GM10847 (cell line): ENCODE results near the gene GIMAP8.

Experiments used
- POLR2A ChIP-seq: IDR thresholded peaks from 2 replicates; pipeline ENCODE4 v1.6.1; 2011; ENCODE audit not compliant: insufficient read length; ENCODE audit errors: extremely low read depth

The GIMAP8 gene

DNA sequence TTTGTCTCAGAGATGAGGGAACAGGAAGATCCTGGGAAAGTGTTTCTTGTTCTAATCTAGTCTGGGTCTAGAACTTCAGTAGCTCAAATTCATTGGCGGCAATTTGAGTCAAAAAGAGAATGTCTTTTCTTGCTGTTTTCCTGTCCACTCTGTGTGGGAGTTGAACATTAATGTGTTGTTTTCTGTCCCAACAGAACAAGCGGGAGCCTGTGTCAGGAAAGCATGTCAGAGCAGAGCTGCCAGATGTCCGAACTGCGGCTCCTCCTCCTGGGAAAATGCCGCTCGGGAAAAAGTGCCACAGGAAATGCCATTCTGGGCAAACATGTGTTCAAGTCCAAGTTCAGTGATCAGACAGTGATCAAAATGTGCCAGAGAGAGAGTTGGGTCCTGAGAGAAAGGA lies 16.0 kb downstream of the GIMAP8 start:
- no peak for TF ChIP-seq POLR2A

DNA sequence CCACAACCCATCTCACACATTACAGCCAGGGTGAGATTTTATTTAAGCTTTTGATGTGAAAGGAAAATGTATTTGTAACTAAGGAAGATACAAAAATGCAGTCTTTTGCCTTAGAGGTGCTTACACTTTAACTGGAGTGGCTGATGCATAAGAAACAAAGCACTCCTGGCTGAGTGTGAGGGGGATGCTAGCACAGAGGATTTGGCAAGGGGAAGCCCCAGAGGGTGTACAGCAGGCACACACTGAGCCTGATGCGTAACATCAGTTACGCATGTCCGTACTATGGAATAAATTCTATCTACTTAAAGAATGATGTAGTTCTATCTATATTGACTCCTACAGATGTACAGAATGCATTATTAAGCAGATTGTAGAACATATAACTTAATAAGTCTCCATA lies 17.8 kb downstream of the GIMAP8 start:
- no peak for TF ChIP-seq POLR2A

DNA sequence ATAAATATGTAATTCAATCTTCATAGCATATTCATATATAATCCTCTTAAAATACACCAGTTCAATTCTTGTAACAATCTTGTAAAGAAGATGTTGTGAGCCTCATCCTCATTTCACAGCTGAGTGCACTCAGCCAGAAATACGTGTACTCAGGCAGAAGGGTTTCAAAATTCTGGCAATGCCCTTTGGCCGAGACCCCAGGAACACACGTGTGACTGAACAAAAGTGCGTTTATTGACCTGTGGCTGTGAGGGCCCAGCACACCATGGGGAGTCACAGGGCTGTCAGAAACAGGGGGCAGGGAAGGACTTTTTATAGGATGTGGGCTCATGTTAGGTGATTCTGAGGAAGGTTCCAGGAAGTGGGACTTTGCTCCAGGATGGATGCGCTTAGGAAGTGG lies 21.5 kb downstream of the GIMAP8 start:
- TF ChIP-seq POLR2A: no peak

DNA sequence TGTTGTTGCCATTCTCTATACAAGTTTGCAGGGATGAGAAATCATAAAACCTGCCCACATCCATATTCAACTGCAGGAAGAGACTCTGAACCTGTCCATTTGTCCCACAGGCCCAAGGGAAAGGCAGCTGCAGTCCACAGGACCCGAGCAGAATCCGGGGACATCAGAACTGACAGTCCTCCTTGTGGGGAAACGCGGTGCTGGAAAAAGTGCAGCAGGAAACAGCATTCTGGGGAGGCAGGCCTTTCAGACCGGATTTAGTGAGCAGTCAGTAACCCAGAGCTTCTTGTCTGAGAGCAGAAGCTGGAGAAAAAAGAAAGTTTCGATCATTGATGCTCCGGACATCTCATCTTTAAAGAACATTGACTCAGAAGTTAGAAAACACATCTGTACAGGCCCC lies 23.5 kb downstream of the GIMAP8 start:
- no peak for TF ChIP-seq POLR2A

DNA sequence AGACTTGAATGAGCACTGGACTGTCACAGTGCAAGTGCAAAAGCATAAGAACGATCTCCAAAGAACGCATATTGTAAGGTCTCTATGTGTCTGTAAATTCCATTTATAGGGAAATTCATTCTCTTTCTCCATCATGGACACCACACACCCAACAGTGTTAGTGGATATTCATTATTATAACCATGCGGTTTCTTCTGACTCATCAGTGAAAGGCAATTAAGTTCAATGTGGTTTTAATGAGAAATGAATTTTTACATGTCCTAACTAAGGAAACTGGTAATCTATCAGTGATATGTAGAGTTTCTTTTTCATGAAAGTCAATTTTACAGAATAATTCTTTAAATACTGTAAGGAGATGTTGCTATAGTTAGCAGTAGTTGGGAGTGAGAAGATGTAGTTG lies 25.9 kb downstream of the GIMAP8 start:
- no peak for TF ChIP-seq POLR2A

DNA sequence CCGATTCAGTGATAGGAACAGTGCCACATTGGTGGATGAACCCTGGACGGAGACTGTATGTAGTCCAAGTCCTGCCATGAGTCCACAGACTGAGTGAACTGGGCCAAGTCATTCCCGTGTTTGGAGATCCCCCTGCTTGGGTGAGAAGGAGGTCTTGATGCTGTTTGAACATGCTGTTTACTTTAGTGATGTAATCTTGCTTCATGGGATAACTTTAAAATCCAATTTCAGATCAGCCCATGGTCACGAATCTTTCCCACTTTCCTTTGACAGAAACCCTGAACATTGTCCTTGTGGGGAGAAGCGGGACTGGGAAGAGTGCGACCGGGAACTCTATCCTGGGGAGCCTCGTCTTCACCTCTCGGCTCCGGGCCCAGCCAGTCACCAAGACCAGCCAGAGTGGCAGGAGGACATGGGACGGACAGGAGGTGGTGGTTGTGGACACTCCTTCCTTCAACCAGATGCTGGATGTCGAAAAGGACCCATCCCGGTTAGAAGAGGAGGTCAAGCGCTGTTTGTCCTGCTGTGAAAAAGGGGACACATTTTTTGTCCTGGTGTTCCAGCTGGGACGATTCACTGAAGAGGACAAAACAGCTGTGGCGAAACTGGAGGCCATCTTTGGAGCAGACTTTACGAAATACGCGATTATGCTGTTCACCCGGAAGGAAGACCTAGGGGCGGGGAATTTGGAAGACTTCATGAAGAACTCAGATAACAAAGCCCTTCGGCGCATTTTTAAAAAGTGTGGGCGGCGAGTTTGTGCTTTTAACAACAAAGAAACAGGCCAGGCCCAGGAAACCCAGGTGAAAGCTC lies 26.6 kb downstream of the GIMAP8 start:
- TF ChIP-seq POLR2A: no peak

DNA sequence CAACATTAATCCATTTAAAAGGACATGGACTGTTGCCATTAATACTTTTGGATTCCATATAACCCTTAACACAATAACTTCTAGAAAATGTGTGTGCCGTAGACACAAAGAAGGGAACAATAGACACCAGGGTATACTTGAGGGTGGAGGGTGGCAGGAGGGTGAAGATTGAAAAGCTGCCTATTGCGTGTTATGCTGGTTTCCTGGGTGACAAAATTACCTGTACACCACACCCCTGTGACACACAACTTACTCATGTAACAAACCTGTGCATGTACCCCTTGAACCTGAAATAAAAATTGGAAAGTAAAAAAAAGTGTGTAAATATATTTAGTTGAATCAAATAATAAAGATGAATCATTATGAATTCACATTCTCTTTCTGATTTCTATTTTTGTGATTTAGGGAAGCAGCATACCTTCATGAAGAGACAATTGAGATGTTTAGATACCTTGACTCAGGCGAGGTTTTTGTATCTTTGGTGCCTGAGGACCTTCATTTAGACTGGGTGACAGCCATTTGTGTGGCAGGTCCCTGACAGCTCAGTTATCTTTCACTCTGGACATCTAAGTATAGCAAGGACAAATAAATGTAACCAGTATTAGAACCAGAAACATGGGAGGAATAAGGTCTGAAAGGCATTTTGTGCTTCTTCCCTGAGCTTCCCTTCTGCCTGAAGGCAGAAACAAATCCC lies 28.7 kb downstream of the GIMAP8 start:
- TF ChIP-seq POLR2A: no peak

DNA sequence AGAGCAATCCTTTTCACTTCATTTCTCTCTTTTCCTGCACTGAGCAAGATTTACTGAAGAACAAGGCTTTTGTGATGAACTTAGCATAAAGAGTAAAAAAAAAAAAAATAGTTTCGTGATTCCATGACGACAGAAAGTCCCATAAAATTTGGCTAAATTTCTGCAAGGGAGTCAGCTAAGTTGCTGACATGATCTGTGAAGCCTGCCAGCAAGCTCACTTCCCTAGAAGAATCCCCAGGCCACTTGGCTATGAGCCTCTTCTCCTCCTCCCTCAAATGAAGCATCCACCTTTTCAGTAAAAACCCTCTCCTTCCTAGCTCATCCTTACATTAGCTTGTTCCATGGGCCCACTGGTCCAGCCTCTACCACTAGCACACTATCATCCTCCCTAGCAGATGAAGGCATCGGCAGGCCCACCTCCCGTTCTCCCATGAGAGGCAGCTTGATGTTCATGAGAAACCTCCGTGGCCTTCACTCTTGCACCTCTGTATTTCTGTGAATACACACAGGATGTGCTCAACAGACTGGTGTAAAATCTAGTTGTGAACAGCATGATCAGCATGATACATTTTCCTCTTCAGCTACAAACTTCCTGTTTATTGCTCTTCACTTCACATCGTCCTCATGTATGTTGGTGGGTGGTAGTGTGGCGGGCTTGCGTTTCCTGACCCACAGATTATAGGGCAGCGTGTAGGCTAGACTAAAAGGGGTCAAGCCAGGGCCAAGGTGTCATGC lies 30.9 kb downstream of the GIMAP8 start:
- TF ChIP-seq POLR2A: no peak

DNA sequence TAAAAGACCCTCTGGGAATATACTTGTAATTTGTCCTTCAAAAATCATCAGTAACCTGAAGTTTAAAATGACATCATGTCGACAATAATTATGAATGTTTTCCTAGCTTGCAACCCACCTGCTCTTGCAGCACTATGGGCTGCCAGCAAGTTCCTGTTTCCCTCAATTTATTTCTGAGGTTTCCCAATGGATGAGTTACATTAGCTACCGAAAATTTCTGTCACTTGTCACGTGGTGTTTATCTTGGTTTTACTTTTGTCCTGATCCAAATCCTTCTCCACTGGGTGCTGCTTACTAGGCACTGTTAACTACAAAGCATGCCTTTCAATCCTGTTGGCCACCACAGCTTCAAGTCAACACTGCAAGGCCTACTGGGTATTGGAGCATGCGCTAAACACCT lies 31.5 kb downstream of the GIMAP8 start:
- no peak for TF ChIP-seq POLR2A

DNA sequence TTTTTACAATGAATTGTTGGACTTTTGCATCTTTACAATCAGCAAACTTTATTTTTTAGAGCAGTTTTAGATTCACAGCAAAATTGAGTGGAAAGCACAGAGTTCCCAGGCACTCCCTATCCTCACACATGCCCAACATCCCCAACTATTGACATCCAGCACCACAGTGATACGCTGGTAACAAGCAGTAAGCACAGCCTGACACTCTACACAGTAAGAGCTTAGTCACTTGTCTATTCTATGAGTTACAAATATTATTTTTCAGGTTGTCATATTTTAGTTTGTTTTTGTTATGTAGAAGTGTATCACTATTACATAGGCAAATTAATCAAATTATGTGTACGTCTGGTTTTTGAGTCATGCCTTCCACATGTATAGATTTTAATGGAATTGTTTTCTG lies 37.2 kb downstream of the GIMAP8 start:
- TF ChIP-seq POLR2A: no peak

DNA sequence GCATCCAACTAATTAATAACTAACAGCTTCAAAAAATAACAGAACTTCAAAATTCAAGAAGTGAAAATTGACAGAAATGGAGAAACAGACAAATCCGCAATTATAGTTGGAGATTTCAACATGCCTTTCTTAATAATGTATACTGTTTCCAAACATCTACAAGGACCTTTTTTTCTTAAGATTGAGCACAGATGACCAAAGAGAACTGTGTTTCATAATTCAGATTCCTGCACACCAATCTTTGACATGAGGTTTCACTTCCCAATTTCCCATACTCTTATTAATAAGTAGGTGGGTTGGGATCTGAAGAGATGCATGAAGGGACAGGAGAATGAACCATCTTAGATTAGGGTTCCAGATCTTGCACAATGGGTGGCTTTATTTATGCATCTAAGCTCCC lies 39.4 kb downstream of the GIMAP8 start:
- no peak for TF ChIP-seq POLR2A

DNA sequence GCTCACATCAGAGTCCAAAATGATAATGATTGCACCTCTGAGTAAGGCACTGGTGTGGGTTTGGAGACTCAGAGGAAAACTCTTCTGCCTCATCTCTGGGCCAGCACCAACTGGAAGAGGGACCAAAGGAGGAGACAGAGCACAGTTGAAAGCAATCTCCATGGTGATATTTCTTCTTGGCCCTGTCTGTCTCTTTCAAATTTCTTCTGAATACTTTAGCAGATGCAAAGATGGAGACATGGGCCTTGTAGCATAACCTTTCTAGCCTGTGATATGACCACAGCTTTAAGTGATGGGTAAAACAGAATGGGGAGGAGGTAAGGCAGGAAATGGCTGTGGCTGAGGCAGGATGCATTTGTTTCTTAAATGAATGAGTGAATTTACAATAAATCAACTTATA lies 52.1 kb downstream of the GIMAP8 start:
- no peak for TF ChIP-seq POLR2A

DNA sequence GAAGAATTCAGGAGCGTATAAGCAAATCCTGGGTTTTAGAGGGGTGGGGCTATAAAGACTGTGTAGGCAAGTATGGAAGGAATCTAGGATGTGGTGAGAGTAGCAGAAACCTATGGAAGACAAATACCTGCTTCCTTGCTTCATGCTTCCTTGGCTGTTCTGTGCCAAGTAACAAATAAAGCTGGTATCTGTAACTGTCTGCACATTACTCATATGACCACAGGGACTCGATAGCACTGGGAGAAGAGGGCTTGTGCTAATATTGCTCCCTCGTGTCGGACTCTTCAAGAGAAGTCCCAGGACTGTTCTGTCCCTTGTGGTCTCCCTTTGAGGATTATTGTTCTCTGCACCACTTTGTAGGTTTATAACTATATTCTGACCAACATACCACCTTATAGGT lies 52.7 kb downstream of the GIMAP8 start:
- no peak for TF ChIP-seq POLR2A

DNA sequence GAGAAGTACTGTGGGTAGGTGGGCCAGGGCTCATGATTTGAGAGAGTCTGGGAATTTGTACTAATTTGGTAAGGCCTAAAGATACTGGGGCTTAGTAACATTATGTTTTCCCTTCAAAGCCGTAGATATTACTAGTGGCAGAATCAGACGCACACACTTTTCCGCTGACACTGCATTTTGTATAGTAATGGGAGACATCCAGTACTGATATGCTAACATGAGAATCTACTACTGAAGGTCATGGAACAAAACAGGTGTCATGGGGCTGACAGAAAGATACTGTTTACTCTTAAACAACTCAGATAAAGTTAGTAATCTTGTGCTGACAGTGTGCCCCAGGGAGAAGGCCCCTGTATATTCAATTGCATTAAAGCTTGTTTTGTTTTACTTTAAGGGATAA lies 53.2 kb downstream of the GIMAP8 start:
- TF ChIP-seq POLR2A: no peak

DNA sequence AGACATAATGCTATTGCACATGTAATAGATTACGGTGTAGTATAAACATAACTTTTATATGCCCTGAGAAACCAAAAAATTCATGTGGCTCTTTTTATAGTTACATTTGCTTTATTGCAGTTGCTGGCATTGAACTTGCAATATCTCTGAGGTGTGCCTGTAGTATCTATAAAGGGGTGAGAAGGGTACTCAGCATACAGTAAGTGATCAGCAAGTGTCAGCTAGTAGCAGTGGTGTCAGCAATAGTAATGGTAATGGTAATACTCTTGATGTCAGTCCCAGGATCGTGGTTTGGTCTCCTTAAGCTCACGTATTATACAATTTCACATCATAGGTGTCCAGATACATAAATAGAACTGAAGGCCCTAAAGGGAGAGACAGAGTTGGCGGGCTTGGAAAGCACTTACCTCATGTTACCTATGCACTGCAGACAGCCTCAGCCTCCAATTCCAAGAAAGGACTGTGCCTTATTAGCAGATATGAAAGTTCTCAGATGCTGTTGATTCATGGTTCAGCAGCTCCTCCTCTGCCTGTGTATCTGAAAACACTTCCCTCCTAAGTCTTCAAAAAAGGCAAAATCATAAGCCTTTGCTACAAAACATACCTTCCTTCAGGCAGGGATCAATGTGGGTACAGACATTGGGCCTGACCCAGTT lies 57.6 kb downstream of the GIMAP8 start:
- no peak for TF ChIP-seq POLR2A
